SK-N-MC (cell line): ENCODE results near the gene CCDC182.

Source experiments
- DNase-seq: peaks from one replicate; pipeline ENCODE4 v3.0.0-alpha.2; 2011; ENCODE audit warnings: low read depth, low spot score
- H3K27ac ChIP-seq: fragments of 200-600 bp; sonication (generic); 2 replicates; pipeline ENCODE4 v1.5.1; 2016; ENCODE audit warnings: mixed run types
- H3K36me3 ChIP-seq: fragments of 200-600 bp; sonication (generic); 2 replicates; pipeline ENCODE4 v1.6.1; 2017; ENCODE audit warnings: antibody characterized with exemption, low read length, mixed read lengths; ENCODE audit not compliant: insufficient read depth
- H3K4me3 ChIP-seq: fragments of 200-600 bp; sonication (generic); 2 replicates; pipeline ENCODE4 v1.5.1; 2016
- H3K9ac ChIP-seq: fragments of 200-600 bp; sonication (generic); 2 replicates; pipeline ENCODE4 v1.8.0; 2017; ENCODE audit warnings: mixed run types, mixed read lengths; ENCODE audit not compliant: insufficient read length
- H3K9me3 ChIP-seq: fragments of 200-600 bp; sonication (generic); 2 replicates; pipeline ENCODE4 v1.6.1; 2017; ENCODE audit warnings: low read depth, mild to moderate bottlenecking, antibody characterized with exemption, low read length, moderate library complexity, mixed read lengths
- EZH2 ChIP-seq: fragments of 200-600 bp; sonication (generic); IDR thresholded peaks from one replicate; pipeline ENCODE4 v1.6.1; 2017; ENCODE audit warnings: antibody characterized with exemption
- FOXP2 ChIP-seq: optimal IDR thresholded peaks from 2 replicates; pipeline ENCODE3; 2011; ENCODE audit warnings: mild to moderate bottlenecking, moderate library complexity; ENCODE audit not compliant: insufficient read depth; ENCODE audit errors: extremely low read length, control extremely low read depth
- POLR2AphosphoS5 ChIP-seq: IDR thresholded peaks from 2 replicates; pipeline ENCODE4 v1.6.1; 2012; ENCODE audit warnings: mild to moderate bottlenecking, low read depth, low read length, borderline replicate concordance

Gene CCDC182

DNA sequence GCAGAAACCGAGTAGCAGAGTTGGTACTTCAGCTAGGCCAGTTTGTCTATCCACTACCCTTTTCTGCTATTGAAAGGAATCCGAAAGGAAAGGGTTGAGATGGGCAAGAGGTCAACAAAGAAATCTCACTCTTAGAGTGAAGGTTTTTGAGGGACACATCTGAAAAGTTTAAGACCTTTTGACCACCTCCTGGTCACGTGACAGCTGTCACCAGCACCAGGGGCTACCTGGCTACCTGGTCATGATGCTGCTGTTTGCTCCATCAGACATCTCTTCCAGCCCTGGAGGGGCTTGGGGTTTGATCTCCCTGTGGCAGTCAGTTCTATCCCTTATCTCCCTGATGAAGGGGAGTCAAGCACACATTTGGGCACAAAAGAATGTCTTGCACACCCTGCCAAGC is 7.6 kb downstream of the CCDC182 start:
- H3K27ac ChIP-seq, result no peak overlapping the region
- H3K4me3 ChIP-seq, result no peak overlapping the region
- H3K9me3 ChIP-seq, result no peaks in the 10 kb centered on the region
- TF ChIP-seq FOXP2 (no peak), POLR2AphosphoS5 (no peak), EZH2 (no peak)
- H3K36me3 ChIP-seq, result no peaks in the 10 kb centered on the region
- no peak overlapping the region for H3K9ac ChIP-seq
- no peak for DNase-seq

DNA sequence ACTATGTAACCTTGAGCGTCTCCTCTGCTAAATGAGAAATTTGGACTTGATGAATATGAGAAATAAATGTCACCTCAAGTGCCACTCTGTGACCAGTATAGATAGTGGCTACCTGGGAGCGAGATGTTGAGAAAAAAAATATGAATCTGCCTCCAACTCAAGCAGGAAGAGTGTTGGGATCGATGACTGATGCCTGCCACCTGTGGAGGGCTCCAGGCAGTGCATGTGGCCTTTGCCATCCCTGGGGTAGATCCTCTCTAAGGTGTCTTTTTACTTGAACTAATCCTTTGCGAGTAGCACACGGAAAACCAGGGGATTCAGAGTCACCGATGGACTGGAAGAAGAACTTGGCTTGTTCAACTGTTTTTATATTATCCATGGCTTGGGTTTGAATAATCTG is 9.4 kb downstream of the CCDC182 start:
- Histone ChIP-seq H3K9me3 (no peaks in the 10 kb centered on the region), H3K4me3 (no peak overlapping the region), H3K9ac (no peak overlapping the region), H3K36me3 (no peaks in the 10 kb centered on the region), H3K27ac (no peak overlapping the region)
- TF ChIP-seq FOXP2, result no peak
- TF ChIP-seq POLR2AphosphoS5, result no peak
- no peak for TF ChIP-seq EZH2
- DNase-seq, result no peak

DNA sequence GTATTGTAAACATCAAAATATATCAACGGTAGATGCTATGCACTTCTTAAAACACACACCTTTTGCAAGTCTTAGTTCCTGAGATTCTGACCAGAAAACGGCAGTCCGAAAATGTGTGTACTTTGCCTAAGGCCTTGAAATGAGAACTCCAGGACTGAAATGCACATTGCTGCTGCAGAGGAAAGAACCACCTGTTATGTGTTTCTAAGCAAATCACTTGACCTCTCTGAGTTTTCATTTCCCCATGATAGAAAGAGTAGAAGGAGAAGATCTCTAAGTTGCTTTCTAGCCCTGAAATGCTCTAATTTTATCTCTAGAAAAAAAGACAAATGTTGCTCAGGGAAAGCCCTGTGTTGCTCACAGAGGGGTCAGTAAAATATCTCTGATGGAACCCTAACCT is 9.9 kb downstream of the CCDC182 start:
- TF ChIP-seq POLR2AphosphoS5 (no peak), EZH2 (no peak), FOXP2 (no peak)
- Histone ChIP-seq H3K27ac (no peak overlapping the region), H3K4me3 (no peak overlapping the region), H3K36me3 (no peaks in the 10 kb centered on the region), H3K9ac (no peak overlapping the region), H3K9me3 (no peaks in the 10 kb centered on the region)
- DNase-seq, result no peak

DNA sequence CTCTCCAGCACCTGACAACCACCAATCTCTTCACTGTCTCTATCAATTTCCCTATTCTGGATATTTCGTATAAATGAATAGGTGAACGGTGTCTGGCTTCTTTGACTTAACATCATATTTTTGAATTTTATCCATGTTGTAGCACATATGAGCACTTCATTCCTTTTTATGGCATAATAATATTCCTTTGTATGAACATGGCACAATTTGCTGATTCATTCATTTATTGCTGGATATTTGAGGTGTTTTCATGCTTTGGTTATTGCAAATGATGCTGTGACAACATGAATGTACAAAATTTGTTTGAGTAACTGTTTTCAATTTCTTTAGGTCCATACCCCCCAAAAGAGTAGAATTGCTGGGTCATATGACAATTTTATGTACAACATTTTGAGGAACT is 12.0 kb downstream of the CCDC182 start:
- Histone ChIP-seq H3K9ac (no peak overlapping the region), H3K9me3 (no peaks in the 10 kb centered on the region), H3K27ac (no peak overlapping the region), H3K4me3 (no peak overlapping the region), H3K36me3 (no peaks in the 10 kb centered on the region)
- DNase-seq, result no peak
- no peak for TF ChIP-seq EZH2
- TF ChIP-seq POLR2AphosphoS5, result no peak
- TF ChIP-seq FOXP2, result no peak

DNA sequence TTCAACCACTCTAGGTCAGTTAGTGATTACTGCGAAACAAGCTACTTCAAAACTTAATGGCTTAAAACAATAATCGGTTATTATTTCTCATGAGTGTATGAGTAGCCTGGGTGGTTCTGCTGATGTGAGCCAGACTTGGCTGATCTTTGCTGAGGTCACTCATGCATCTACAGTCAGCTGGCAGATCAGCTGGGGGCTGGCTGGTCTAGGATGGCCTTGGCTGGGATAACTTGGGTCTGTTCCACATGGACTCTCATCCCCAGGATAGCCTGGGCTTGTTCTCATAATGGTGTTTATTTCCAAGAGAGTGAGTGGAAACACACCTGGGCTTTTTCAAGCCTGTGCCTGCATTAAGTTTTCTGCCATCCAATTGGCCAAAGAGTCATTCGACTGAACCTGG is 13.0 kb downstream of the CCDC182 start:
- H3K4me3 ChIP-seq, result no peak overlapping the region
- no peak for TF ChIP-seq FOXP2
- TF ChIP-seq EZH2, result no peak
- no peak for TF ChIP-seq POLR2AphosphoS5

DNA sequence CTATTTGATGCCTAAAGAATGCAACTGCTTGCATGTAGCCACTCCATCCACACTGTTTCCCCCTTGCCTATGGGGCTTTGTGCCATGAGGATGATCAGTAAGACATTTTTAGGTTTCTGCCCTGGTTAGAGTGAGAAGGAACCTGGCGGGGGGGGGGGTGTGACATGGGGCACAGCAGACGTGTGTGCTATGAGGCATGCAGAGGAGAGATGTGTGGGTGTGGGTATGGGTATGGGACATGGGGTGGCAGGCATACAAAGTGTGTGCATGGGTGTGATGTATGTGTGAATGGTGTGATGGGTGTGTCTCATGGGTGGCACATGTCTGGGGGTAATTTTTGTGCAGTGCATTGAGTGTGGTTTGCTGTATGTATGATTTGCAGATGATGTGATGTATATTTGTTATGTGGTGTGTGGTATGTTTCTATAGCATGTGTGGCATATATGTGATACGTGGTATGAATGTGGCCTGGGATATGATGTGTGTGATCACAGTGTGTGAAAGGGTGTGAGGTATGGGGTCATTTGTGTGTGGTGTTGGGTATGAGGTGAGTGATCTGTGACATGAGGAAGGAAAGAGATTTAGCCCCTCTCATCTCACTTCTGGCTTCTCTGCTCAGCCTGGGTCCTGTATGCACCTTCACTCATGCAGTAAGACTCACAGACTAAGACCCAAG is 14.9 kb downstream of the CCDC182 start:
- no peak overlapping the region for H3K27ac ChIP-seq
- no peak for TF ChIP-seq FOXP2
- no peak for TF ChIP-seq POLR2AphosphoS5
- TF ChIP-seq EZH2, result no peak

More for the DNA sequence above, 13.0 kb downstream of the CCDC182 start:
- H3K36me3 ChIP-seq, result no peaks in the 10 kb centered on the region
- no peak overlapping the region for H3K27ac ChIP-seq
- DNase-seq, result no peak
- H3K9me3 ChIP-seq, result no peaks in the 10 kb centered on the region
- H3K9ac ChIP-seq, result no peak overlapping the region

DNA sequence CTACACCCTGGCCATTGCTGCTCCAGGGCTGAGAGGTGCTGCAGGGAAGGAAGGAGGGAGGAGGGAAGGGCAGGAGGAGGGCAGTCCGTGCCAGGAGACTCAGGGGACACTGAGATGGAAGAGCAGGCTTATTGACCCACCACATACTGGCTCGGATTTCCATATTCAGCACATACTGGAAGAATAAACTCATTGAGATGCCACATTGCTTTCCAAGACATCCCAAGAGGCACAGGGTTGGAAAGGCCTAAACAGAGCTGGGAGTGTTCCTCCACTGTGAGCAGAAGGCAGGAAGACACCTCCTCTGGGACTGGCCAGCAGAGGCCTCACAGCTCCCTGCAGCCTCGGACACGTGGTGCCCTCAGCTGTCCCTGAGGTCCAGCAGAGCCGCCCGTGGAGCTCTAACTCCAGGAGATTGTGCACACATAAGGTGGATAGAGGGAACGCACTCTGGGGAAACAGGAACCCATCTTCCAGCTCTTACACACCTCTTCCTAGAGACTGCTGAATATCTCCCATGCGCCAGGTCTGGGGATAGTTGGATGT is 17.4 kb downstream of the CCDC182 start:
- no peak overlapping the region for H3K27ac ChIP-seq
- no peak for DNase-seq
- no peaks in the 10 kb centered on the region for H3K9me3 ChIP-seq
- TF ChIP-seq EZH2, result no peak
- TF ChIP-seq FOXP2, result no peak
- no peak for TF ChIP-seq POLR2AphosphoS5
- H3K36me3 ChIP-seq, result no peaks in the 10 kb centered on the region
- no peak overlapping the region for H3K9ac ChIP-seq
- no peak overlapping the region for H3K4me3 ChIP-seq

More for the DNA sequence above, 14.9 kb downstream of the CCDC182 start:
- DNase-seq, result no peak
- Histone ChIP-seq H3K9ac (no peak overlapping the region), H3K36me3 (no peaks in the 10 kb centered on the region), H3K4me3 (no peak overlapping the region), H3K9me3 (no peaks in the 10 kb centered on the region)

DNA sequence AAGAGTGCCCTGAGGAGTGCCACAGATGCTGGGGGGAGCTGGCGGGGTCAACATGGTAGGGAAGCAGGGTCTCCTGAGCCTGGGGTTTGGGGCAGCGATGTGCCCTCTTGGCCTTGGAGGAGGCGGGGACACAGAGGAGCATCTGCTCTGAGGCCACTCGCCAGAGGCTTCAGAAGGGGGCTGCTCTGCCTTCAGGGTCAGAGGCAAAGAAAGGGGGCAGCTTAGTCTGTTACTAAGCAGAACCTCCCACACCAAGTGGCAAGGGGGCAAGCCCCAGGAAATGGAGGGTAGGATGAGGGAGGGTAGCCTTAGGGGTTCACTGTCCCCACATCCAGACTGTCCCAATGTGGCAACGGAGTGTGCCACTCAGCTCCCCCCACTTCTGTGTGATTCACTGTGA is 18.3 kb downstream of the CCDC182 start:
- Histone ChIP-seq H3K9ac (no peak overlapping the region), H3K4me3 (no peak overlapping the region), H3K27ac (no peak overlapping the region), H3K36me3 (no peaks in the 10 kb centered on the region), H3K9me3 (no peaks in the 10 kb centered on the region)
- TF ChIP-seq FOXP2 (no peak), EZH2 (no peak), POLR2AphosphoS5 (no peak)
- no peak for DNase-seq

DNA sequence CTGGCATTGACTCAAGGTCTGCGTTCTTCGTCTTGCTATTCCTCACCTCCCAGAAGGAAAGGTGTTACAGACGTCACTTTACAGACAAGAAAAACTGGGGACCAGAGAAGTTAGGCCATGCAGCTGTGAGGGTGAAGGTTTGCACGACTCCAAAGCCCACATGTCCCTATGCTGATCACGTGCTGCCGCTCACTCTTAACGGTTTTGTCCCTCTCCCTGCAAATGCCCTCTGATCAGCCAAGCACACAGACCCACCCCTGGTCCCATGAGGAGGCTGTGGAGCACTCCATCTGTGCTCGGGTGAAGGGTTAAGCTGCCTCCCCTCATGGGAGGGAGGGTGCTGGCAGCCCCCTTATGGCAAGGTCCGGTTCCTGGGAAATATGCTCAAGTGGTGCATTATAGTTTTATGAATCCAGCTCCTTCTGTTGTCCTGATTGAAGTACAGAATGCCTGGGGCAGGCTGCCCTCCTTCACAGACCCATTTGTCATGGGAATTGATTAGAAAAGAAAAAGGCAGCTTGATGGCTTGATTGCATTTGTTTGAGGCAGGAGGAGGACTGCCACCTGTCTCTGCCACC is 18.8 kb downstream of the CCDC182 start:
- no peak for DNase-seq
- H3K9ac ChIP-seq, result no peak overlapping the region
- TF ChIP-seq FOXP2 (no peak), EZH2 (no peak), POLR2AphosphoS5 (no peak)
- H3K27ac ChIP-seq, result no peak overlapping the region
- no peak overlapping the region for H3K4me3 ChIP-seq
- H3K36me3 ChIP-seq, result no peaks in the 10 kb centered on the region
- no peaks in the 10 kb centered on the region for H3K9me3 ChIP-seq
